HepG2 (cell line): ENCODE data around the gene DHX16. TPM values are rescaled to one million over a fixed set of nuclear protein-coding genes. Genes with fewer than 3 reads are reported as not detected.

Source experiments
- CC2D1A ChIP-seq: sonication (generic); formaldehyde crosslinking; IDR thresholded peaks from 2 replicates; pipeline ENCODE4 v1.8.1; 2023; ENCODE audit warnings: mild to moderate bottlenecking, missing genetic modification reagents
- FOXM1 ChIP-seq: sonication (generic); formaldehyde crosslinking; IDR thresholded peaks from 2 replicates; pipeline ENCODE4 v1.5.0; 2020; ENCODE audit warnings: missing genetic modification reagents
- HIVEP1 ChIP-seq: sonication (generic); formaldehyde crosslinking; IDR thresholded peaks from 2 replicates; pipeline ENCODE4 v1.4.0; 2020; ENCODE audit warnings: mild to moderate bottlenecking, missing genetic modification reagents
- HMG20A ChIP-seq: IDR thresholded peaks from 2 replicates; pipeline ENCODE4 v1.6.1; 2016; ENCODE audit warnings: borderline replicate concordance
- HMGA1 ChIP-seq: sonication (generic); formaldehyde crosslinking; conservative IDR thresholded peaks from 2 replicates; pipeline ENCODE4 v1.4.0; 2020; ENCODE audit warnings: missing genetic modification reagents
- IRF1 ChIP-seq: sonication (generic); formaldehyde crosslinking; IDR thresholded peaks from 2 replicates; pipeline ENCODE4 v1.4.0; 2020; ENCODE audit warnings: low read depth, mild to moderate bottlenecking, missing genetic modification reagents
- MED1 ChIP-seq: sonication (generic); formaldehyde crosslinking; IDR thresholded peaks from 2 replicates; pipeline ENCODE4 v1.4.0; 2020; ENCODE audit warnings: missing genetic modification reagents
- MLX ChIP-seq: IDR thresholded peaks from 2 replicates; pipeline ENCODE4 v1.6.1; 2016
- MZF1 ChIP-seq: sonication (generic); formaldehyde crosslinking; IDR thresholded peaks from 2 replicates; pipeline ENCODE4 v1.8.1; 2023; ENCODE audit warnings: mild to moderate bottlenecking, missing genetic modification reagents, borderline replicate concordance
- NFE2L1 ChIP-seq: sonication (generic); formaldehyde crosslinking; IDR thresholded peaks from 2 replicates; pipeline ENCODE4 v1.4.0; 2020; ENCODE audit warnings: missing genetic modification reagents, mild to moderate bottlenecking, borderline replicate concordance
- ONECUT2 ChIP-seq: sonication (generic); formaldehyde crosslinking; IDR thresholded peaks from 2 replicates; pipeline ENCODE4 v1.4.0; 2020; ENCODE audit warnings: missing genetic modification reagents
- RELA ChIP-seq: sonication (generic); formaldehyde crosslinking; IDR thresholded peaks from 2 replicates; pipeline ENCODE4 v1.4.0; 2020; ENCODE audit warnings: missing genetic modification reagents
- RORA ChIP-seq: sonication (generic); formaldehyde crosslinking; IDR thresholded peaks from 2 replicates; pipeline ENCODE4 v1.5.0; 2020; ENCODE audit warnings: mild to moderate bottlenecking, missing genetic modification reagents, moderate library complexity
- TCF12 ChIP-seq, 2 experiments: fragments of 450-650 bp in 1 of 2; sonication (generic) in 1 of 2; formaldehyde crosslinking in 1 of 2; IDR thresholded peaks; 2 replicates each; pipeline versions ENCODE4 v1.6.1 to v1.8.0; 2017 to 2022; ENCODE audit warnings: antibody characterized with exemption in 1 of 2, mild to moderate bottlenecking in 1 of 2, missing genetic modification reagents in 1 of 2, moderate library complexity in 1 of 2
- TFE3 ChIP-seq: IDR thresholded peaks from 2 replicates; pipeline ENCODE4 v1.6.1; 2016
- TP53 ChIP-seq: sonication (generic); formaldehyde crosslinking; conservative IDR thresholded peaks from 2 replicates; pipeline ENCODE4 v1.4.0; 2020; ENCODE audit warnings: missing genetic modification reagents
- ZBTB3 ChIP-seq: sonication (generic); formaldehyde crosslinking; IDR thresholded peaks from 2 replicates; pipeline ENCODE4 v1.4.0; 2020; ENCODE audit warnings: low read depth, mild to moderate bottlenecking, moderate library complexity, missing genetic modification reagents, borderline replicate concordance
- ZFAT ChIP-seq: sonication (generic); formaldehyde crosslinking; conservative IDR thresholded peaks from 2 replicates; pipeline ENCODE4 v1.8.1; 2023; ENCODE audit warnings: missing genetic modification reagents, inconsistent platforms
- ZNF10 ChIP-seq: sonication (generic); formaldehyde crosslinking; IDR thresholded peaks from 2 replicates; pipeline ENCODE4 v1.4.0; 2020; ENCODE audit warnings: mild to moderate bottlenecking, low read depth, missing genetic modification reagents, borderline replicate concordance
- ZNF30 ChIP-seq: sonication (generic); formaldehyde crosslinking; IDR thresholded peaks from 2 replicates; pipeline ENCODE4 v1.5.0; 2020; ENCODE audit warnings: mild to moderate bottlenecking, missing genetic modification reagents
- ZNF329 ChIP-seq: sonication (generic); formaldehyde crosslinking; IDR thresholded peaks from 2 replicates; pipeline ENCODE4 v1.9.0; 2021; ENCODE audit warnings: low read depth, mild to moderate bottlenecking, missing genetic modification reagents
- ZNF550 ChIP-seq: sonication (generic); formaldehyde crosslinking; IDR thresholded peaks from 2 replicates; pipeline ENCODE4 v1.4.0; 2020; ENCODE audit warnings: mild to moderate bottlenecking, missing genetic modification reagents, borderline replicate concordance
- ZNF607 ChIP-seq: sonication (generic); formaldehyde crosslinking; IDR thresholded peaks from 2 replicates; pipeline ENCODE4 v1.5.1; 2020; ENCODE audit warnings: missing genetic modification reagents, mild to moderate bottlenecking, borderline replicate concordance
- ZNF790 ChIP-seq: sonication (generic); formaldehyde crosslinking; IDR thresholded peaks from 2 replicates; pipeline ENCODE4 v1.8.0; 2022; ENCODE audit warnings: missing genetic modification reagents, mild to moderate bottlenecking, borderline replicate concordance
- ZNF883 ChIP-seq: sonication (generic); formaldehyde crosslinking; IDR thresholded peaks from 2 replicates; pipeline ENCODE4 v1.5.1; 2020; ENCODE audit warnings: mild to moderate bottlenecking, missing genetic modification reagents; ENCODE audit errors: not compliant biosample characterization
- polyA plus RNA-seq, 8 experiments: library from polyadenylated mRNA; depleted of rRNA in 3 of 8; stranded (reverse) in 7 of 8; unstranded in 1 of 8; fragments of >200 nt; fragmentation: Illumina TruSeq in 4 of 8; extraction: Trizol in 4 of 8; gene quantifications; 2 replicates each; pipeline versions ENCODE4 v1.2.1 to v1.2.3, GENCODE V29; 2011 to 2016; ENCODE audit warnings: low read depth in 4 of 8, missing spikeins in 1 of 8, mixed read lengths in 1 of 8; ENCODE audit not compliant: insufficient read depth in 1 of 8
- total RNA-seq, 5 experiments: library from RNA; depleted of rRNA; stranded (reverse); fragments of >200 nt; fragmentation: Illumina TruSeq; extraction: Trizol; gene quantifications; 2 replicates each; pipeline ENCODE4 v1.2.3, GENCODE V29; 2016; ENCODE audit warnings: low read depth in 1 of 5
- TF ChIP-seq, protein P1 (sequence below): sonication (generic); formaldehyde crosslinking; IDR thresholded peaks from 2 replicates; pipeline ENCODE4 v1.4.0; 2020; ENCODE audit warnings: missing genetic modification reagents

Gene DHX16
- total and polyA plus RNA-seq, 2 of the 13 experiments (the other 11 are each of a cell fraction or from before 2014, with no cell fraction given) = 57.0 to 58.5 TPM

GRCh38 chr6:30626484-30627366 is 46.1 kb downstream of the DHX16 start, which contains the start of gene ATAT1 (continued):
- TF ChIP-seq TCF12 (IDR thresholded peaks at IDR 0.05) (no peak), TCF12 (CRISPR knock-in tag; IDR thresholded peaks at IDR 0.05) (peak; percentile 59), MZF1 (CRISPR knock-in tag) (peak; percentile 88; the same call in 1 of the 2 replicates), ZNF329 (no peak), ZNF10 (CRISPR knock-in tag) (no peak), RELA (CRISPR knock-in tag) (peak; percentile 58; the same call in 1 of the 2 replicates), ZBTB3 (no peak), CC2D1A (CRISPR knock-in tag) (no peak), MLX (CRISPR knock-in tag) (no peak), TP53 (CRISPR knock-in tag) (no peak), ZNF607 (CRISPR knock-in tag) (peak; percentile 79; the same call in 1 of the 2 replicates), TFE3 (CRISPR knock-in tag) (peak; percentile 45; the same call in 1 of the 2 replicates), MED1 (CRISPR knock-in tag) (peak; percentile 58; the same call in 1 of the 2 replicates), HMGA1 (CRISPR knock-in tag) (no peak), FOXM1 (CRISPR knock-in tag) (no peak), ONECUT2 (CRISPR knock-in tag) (peak; percentile 42; the same call in 1 of the 2 replicates), RORA (CRISPR knock-in tag) (no peak), ZNF30 (CRISPR knock-in tag) (no peak), HMG20A (CRISPR knock-in tag) (peak; percentile 12; the same call in 1 of the 2 replicates), ZNF883 (CRISPR knock-in tag) (peak; percentile 90), IRF1 (CRISPR knock-in tag) (no peak), ZNF790 (CRISPR knock-in tag) (0 out of 2 replicates have a peak, but pooled peaks have one; percentile 72), NFE2L1 (CRISPR knock-in tag) (no peak), HIVEP1 (CRISPR knock-in tag) (peak; percentile 84; the same call in 1 of the 2 replicates), ZFAT (CRISPR knock-in tag) (no peak), ZNF550 (CRISPR knock-in tag) (0 out of 2 replicates have a peak, but pooled peaks have one; percentile 59)
- TF ChIP-seq, protein P1, sequence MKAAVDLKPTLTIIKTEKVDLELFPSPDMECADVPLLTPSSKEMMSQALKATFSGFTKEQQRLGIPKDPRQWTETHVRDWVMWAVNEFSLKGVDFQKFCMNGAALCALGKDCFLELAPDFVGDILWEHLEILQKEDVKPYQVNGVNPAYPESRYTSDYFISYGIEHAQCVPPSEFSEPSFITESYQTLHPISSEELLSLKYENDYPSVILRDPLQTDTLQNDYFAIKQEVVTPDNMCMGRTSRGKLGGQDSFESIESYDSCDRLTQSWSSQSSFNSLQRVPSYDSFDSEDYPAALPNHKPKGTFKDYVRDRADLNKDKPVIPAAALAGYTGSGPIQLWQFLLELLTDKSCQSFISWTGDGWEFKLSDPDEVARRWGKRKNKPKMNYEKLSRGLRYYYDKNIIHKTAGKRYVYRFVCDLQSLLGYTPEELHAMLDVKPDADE (CRISPR knock-in tag) = no peak
